Iris pigment epithelial cell (primary cell): ENCODE measurements around the gene COQ9.
A peak's percentile ranks its signal among the peaks of the same experiment; 100 is the strongest.

Experiments
- DNase-seq: peaks from one replicate; pipeline ENCODE4 v3.0.0-alpha.2; 2011; ENCODE audit warnings: low read depth

COQ9 gene

DNA sequence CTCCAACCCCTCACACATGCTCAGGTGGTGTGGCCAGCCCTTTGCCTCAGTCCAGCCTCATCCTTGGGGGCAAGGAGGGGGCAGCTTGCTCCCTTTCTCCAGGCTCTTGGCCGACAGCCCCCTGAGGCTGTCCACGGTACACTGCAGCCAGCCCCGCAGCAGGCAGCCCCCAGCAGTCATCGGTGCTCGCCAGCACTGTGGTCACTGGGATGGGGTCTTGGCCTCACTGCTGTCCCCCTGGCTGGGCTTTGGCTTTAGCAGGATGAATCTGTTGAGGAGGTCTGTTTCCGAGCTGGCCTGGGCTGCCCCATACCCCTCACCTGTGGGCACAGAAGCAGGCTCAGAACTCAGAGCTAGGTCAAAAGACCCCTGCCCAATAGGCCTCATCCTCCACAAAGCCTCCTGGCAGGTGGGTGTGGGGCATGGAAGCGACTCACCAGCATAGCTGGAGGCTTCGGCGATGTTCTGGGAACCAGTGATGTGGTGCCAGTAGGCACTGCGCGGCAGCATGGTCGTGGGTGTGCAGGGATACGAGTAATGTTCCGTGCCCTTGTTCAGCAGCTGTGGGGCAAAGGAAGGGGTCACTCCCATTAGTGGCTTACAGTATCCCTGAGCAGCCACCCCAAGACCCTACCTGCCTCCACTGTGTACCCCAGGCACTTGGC, 26.0 kb downstream of the COQ9 start:
- no peak for DNase-seq

DNA sequence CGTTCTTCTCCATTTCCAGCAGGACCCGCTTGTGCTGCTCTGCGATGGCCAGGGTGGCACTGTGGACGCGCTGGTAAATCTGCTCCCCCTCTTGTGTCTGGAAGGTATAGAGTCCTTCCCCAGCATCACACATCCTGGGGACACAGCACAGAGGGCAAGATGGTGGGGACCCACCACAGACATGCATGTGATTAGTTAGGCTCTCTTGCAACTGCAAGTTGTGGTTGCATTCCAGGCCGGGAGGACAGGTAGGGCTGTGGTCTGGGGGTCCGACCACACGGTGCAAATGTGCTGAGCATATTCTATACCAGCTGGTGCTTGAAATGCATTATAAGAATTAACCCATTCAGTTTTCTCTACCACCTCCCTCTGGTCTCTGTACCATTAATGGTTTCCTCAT, 26.6 kb downstream of the COQ9 start:
- no peak for DNase-seq

DNA sequence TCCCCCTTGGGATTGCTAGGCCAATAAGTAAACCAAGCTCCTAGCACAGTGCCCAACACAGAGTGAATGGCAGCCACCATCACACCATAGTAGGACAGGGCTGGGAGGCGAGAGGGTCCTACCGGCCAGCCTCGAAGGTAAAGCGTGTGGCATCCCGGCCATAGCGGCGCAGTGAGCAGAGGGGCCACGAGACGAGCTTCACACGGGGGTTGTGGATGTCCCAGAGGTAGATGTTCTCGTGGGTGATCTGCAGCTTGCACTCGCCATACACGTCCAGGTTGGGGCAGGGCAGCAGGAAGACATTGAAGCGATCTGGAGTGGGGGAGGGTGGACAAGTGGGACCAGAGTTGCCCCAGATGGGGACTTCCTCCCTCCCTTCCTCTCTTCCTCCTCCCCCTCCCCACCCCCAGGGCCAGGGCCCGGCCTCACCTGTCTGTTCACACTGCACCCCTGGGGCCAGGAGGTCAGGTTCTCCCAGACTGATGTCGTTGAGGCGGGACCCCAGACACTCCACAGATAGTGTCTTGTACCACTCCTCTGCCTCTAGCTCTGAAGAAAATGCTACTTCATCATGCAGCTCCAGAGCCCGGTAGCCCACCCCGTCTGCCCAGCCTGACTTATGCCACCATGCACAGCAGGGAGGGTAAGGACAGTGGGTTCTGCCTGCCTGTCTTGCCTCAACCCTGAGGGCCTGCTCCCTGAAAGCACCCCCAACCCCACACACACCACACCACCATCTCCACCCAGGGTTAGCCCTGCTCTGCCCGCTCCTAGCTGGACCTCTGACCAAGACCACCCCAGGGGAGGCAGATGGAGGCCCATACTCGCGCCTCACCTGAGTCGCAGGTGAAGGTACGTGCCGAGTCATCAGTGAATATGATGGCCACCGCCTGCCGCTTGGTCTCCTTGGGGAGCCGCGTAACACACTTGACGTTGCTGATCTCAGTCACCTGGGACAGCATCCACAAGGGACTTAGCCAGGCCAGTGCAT, 27.7 kb downstream of the COQ9 start:
- DNase-seq = no peak

DNA sequence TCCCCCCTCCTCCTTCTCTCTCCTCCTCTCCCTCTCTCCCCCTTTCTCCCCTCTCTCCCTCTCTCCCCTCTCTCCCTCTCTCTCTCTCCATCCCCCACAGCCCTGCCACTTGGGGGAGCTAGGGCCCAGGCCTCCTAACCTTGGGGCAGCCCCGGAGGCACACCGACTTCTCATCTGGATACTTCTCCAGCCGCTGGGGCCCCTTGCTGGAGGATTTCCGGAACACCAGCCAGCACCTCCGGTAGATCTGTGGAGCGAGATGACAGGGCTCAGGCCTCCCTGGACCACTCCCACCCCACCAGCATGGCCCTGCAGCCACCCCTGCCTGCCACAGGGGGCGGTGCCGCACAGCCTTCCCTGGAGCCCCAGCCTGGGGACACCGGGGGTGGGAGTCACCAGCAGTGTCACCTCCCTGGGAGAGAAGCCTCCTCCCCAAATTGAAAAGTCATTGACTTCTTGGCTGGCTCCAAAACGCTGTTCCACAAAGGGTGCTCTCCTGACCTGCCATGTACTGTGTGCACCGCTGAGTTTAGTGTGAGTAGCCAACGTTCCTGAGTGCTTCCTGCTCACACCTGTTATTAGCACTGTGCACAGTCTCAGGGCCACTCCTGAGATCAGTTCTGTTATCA, 28.5 kb downstream of the COQ9 start:
- peak; percentile 61 for DNase-seq

DNA sequence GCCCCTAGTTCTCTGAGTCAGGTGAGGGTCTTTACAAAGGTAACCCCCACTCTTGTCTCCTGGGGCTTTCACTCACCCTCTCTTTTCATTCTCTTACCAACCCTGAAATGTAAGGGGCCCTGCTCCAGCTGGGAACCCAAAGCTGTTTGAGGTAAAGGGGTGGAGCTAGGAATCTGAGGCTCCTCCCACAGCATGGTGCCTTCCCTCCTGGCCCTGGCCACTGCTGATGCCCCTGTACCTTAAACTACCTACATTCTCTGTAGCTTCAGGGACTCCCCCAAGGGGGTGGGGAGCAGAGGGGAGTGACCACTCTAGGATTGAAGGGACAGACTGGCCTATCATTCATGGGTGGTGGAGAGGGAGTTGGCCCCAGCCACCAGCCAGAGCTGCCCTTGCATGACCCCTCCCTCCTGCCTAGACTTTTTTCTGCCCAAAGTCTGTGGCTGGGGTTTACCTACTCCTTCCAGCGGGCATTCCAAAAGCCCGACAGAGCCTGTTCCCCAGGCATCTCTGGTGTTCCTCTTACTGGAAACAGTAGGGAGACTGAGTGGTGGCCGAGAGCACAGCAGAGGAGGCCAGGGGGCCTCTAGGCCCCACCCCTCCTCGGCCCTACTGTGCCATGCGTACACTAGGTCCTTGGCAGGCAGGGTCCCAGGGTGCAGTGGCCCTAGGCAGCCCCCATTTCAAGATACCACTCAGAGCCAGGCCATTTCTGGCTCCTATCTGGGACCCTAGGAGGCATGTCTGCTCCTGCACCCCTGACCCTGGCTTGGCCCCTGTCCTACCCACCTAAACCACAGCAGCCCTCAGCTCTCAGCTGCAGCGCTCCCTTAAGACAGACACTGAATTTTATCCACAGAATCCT, 29.5 kb downstream of the COQ9 start:
- no peak for DNase-seq

DNA sequence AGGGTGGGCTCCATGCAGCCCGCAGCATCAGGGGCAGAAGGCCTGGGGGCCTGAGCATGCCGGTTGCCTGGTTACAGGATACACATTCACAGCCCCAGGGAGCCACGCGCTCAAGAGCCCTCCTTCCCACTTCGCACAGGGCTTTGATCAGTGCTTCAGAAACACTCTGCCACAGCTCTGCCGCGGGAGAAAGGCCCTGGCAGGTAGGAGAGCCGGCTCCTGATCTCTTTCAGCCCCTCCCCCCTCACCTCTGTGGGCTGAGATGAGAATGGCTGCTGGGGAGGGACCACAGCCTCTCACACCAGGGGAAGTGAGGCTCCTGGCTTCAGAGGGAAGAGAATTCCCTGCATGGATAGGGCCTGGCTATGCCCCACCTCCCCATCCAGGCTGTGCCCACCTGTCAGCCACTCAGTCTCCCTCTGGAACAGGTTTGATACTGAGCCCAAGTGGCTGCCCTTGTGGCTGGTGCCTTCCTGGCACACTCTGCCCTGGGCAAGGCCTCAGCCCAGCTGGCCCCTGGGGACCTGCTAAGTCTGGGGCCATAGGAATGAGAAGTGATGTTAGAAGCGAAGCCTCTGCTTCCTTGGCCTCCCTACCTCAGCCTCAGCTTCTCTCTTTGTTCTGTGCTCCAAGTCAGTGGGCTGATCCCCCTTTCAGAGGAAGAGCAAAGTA, 30.4 kb downstream of the COQ9 start:
- no peak for DNase-seq

DNA sequence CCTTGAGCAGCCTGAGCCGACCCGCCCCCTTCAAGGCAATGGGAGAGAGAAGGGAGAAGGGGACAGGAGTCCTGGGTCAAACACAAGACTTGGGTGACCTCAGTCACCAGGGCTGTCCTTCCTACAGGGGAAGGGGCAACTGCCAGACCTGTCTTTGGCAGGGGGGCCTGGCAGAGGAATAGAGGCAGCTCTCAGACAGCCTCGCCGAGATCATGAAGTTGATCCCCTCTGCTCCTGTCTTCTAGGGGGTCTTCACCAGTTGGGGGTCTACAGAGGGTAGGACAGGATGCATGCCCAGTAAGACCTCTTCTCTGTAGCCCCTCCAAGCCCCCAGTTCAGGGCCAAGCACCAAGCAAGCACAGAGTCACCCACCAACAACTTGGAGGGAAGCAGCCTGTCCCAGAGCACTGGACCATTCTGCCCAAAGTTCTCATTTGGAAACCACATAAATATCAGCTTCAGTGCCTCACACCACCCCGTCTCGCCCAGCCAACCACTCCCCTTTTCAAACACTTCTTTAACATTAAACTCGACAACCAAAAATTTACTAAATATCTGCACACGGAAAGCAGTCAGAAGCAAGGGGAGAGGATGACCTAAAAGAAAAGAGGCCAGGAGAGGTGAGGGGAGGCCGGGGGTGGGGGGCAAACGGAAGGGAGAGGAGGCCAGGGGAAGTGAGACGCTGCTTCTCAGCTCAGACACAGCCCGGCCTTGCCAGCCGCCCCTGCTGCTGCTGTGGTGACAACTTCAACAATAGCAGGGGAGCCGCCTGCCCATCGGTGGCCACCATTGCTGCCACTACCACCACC, 31.3 kb downstream of the COQ9 start:
- DNase-seq = no peak

DNA sequence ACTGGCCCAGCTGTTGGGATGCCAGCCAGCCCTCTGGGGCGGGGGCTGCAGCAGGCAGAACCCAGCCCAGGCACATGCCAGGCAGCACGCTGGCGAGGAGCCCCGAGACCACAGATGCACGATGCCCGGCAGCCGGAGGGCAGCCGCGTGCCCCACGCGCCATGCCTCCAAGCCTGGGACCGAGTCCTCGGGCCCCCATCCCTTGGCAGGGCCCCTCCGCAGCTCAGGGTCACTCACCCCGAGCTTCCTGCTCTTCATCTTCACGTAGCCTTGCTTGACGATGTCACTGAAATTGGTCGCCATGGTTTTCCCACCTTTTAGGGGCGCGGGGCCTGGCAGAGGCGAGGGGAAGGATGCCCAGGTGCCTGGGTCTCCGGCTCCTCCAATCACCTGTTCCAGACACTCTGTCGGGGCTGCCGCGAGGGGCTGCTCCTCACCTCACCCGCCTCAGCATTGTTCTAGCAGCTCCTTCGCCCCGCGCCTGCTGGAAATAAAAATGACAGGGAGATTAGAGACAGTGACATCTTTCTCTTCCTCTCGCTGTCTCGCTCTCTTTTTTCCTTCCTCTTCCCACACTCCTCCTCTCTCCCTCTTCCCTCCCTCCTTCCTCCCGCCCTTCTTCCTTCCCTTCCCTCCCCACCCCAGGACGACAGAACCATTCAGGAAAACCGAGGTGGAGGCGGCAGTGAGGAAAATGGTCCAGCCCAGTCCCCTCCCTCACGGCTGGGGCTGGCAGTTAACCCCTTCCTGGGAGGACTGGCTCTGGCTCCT, 32.1 kb downstream of the COQ9 start:
- peak; percentile 30 for DNase-seq

DNA sequence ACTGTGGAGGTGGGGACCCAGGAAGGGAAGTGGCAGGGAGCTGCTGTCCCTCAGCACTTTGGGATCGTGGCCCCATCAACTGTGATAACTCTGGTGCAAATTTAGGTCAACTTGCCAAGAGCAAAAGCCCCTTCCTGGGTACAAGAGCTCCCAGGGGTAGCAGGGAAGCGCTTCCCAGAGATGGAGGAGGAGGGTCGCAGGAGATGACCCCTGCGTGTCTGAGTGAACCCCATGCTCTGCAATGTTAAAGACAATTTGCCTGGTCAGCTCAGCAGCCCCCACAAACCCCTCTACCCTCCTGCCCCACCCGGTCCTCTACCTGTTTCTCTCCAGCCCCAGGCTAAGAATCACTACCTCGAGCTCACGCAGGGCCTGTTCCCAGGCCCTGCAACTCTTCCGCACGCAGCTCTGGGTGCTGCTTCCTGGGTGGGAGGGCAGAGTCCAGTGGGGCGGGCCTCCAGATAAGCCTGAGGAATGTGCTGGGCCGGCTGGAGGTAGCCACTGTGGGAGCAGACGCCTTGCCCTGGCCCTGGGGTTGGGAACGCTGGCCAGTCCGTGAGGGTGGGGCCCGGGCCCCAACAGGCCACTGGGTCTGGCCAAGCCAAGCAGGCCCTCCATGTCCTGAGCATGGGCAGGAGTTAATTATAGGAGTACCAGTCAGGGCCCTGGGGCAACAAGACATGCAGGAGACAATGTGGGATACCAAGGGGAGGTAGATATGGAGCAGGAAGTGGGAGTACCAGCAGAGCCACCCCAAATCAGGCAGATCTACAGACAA, 32.9 kb downstream of the COQ9 start:
- peak; percentile 83 for DNase-seq

DNA sequence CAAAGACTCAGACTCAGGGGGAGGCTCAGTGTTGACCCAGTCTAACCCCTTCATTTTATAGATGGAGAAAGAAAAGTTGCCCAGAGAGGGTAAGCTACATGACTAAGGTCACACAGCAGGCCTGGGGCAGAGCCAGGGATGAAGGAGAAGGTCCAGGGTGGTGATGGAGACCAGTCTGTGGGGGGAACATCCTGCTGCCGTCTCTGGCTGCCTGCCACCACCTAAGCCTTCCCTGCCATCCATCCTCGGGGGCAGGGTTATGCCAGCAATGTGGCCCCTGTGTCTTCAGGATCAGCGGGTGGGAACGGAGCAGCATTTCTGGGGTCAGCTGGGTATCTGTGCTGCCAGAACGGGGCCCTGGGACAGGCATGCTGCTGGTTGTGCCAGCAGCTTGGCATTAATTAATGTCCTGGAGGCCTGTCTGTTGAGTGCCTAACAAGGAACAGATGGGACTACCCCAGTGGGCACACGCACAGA, 33.5 kb downstream of the COQ9 start:
- DNase-seq = no peak

DNA sequence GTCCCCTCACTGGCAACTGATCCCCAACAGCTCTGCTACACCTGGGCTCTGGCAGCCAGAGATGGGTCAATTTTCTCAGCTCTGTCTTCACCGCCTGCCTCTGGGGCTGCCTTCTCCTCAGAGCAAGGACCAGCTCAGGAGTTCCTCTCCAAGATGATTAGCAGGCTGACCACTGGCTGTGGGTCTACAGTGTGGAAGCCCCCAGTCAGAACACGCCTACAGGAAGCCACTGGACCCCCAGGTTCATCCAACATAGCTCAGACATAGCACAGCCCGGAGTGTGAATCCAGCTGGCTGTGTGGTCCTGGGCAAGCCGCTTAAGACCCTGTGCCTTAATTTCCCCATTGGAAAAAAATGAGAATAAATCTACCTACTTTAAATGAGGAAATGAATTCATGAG, 34.1 kb downstream of the COQ9 start:
- no peak for DNase-seq

DNA sequence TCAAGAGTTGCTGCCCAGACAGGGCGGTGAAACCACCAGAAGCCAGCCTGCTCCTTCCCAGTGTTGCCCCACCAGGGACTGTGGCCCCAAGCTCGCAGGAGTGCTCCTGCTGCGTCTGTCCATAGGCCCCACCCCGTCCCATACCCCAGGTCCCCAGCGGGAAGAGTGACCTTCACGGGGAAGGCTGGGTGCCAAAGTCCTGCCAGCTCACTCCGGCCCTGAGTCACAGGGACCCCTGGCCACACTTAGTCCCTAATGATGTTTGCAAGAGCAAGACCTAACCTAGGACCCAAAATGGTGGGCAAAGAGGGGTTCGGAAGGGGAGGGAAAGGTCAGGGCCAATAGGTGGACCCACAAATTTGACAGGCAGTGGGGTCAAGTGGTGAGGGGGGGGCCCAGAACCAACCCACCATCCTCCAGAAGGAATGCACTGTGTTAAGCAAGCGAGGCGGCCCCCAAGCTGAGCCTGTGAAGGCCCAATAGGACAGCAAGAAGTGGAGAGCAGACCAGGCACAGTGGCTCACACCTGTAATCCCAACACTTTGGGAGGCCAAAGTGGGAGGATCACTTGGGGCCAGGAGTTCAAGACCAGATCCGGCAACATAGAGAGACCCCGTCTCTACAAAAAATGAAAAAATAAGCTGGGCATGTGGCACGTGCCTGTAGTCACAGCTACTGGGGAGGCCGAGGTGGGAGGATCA, 35.7 kb downstream of the COQ9 start:
- no peak for DNase-seq

DNA sequence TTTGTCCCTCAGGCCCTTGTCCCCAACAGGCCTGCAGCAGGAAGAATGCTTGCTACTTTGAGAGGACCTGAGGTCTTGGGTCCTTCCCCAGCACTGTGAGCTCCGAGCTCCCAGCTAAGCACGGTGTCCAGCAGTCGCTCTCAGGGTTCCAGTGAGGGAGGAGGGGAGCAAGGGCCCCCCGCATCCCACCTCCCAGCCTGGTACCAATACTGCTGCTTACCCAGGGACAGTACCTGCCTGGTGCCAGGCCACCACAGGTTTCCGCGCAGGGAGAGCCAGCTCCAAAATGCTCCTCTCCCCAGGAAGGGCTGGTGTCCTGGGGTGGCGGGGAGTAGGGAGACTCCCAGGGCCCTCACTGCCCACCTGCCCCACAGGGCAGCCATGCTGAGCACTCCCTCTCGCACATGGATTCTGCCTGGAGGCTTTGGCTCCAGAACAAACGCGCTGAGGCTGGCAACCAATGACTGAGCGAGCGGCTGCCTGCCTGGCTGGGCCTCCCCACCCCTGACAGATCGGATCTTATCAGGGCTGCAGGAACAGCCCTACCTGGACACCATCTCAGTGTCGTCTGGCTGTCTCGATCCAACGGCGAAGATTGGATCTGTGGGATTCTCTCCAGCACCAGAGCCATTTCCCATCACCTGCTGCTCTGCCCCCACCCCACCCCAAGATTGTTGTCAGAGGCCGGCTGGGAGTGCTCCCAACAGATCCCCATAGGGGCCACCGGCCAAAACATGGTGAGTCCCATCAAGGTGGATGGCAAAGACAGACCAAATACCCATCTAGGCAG, 36.6 kb downstream of the COQ9 start:
- no peak for DNase-seq

DNA sequence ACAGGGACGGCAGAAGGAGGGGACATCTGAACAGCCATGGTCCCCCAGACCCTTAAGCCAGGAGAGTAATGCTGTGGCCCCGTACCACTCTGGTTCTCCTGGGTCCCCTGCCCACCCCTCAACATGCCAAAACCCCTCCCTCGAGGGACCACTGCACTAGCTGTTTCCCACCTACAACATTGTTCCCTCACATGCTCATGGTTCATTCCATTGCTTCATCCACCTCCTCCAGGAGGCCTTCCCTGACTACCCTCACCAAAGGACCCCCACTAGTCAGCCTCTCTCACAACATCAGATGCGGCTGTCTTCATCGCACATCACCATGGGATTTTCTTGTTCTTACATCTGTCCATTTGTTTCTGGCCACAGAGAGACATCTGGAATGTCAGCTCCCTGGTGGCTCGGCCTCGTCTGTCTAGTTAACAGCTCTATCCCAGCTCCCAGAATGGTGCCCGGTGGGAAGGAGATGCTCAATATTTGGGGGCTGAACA, 37.3 kb downstream of the COQ9 start:
- no peak for DNase-seq

DNA sequence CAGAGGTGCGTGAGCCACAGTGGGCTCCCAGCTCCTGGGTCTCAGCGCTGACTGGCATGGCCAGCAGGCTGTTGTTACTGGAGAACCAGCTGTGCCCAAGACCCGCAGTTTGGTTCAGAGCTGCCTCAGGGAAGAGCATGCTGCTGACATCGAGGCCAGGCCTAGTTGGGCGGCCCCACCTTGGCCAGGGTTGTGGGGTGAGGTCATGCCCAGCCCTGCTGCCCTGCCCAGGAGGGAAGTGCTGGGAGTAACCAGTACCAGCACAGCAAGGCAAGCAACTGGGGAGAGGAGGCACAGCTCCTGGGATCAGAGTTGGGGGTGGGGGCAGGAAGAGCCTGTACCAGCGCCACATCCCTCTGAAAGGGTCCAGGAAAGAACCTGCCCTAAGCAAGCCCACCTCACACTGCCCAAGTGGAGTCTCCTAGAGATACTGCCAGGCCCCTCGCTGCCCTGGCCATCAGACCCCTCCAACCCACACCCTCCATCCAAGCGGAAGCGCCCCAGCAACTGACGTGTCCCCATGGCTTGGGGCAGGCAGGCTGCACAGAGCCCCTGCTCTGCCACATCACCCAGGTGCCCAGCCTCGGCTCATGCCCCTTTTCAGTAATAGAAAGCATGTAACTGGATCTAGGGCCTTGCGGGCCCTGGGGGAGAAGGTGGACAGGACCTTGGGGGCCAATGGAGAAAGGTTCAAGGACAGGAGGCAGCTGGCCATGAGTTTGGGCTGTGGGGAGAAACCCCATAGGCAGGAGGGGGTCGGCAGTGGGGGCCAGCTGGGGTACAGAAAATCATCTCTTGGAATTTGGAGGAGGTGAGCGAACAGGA, 38.0 kb downstream of the COQ9 start:
- DNase-seq = no peak
